Measurements from ENCODE around the gene SCP2.

DNA sequence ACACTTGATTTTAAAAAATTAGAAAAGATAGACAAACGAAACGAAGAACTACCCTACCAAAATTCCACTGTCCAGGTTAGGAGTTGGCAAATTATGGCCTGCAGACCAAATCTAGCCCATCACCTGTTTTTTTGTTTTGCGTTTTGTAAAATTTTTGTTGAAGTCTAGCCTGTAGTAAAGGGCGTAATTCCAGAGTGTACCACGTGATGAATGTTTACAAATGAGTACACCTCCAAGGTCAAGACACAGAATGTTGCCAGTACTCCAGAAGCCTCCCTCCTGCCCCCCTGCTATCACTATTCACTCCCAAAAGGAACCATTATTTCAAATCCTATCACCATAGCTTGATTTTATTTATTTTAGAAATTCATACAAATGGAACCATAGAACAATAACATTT is 117.8 kb downstream of the SCP2 start:
- TF ChIP-seq, protein P1, sequence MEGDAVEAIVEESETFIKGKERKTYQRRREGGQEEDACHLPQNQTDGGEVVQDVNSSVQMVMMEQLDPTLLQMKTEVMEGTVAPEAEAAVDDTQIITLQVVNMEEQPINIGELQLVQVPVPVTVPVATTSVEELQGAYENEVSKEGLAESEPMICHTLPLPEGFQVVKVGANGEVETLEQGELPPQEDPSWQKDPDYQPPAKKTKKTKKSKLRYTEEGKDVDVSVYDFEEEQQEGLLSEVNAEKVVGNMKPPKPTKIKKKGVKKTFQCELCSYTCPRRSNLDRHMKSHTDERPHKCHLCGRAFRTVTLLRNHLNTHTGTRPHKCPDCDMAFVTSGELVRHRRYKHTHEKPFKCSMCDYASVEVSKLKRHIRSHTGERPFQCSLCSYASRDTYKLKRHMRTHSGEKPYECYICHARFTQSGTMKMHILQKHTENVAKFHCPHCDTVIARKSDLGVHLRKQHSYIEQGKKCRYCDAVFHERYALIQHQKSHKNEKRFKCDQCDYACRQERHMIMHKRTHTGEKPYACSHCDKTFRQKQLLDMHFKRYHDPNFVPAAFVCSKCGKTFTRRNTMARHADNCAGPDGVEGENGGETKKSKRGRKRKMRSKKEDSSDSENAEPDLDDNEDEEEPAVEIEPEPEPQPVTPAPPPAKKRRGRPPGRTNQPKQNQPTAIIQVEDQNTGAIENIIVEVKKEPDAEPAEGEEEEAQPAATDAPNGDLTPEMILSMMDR (conservative IDR thresholded peaks at IDR 0.05; ENCODE audit: low read depth, low read length), result no peak
- TF ChIP-seq EZH2 (IDR thresholded peaks at IDR 0.05; ENCODE audit: borderline replicate concordance, low read depth, low read length, poor library complexity, severe bottlenecking), result no peak

Data from A673 (cell line).